ENCODE results near the gene ANK2.

ANK2 gene

DNA sequence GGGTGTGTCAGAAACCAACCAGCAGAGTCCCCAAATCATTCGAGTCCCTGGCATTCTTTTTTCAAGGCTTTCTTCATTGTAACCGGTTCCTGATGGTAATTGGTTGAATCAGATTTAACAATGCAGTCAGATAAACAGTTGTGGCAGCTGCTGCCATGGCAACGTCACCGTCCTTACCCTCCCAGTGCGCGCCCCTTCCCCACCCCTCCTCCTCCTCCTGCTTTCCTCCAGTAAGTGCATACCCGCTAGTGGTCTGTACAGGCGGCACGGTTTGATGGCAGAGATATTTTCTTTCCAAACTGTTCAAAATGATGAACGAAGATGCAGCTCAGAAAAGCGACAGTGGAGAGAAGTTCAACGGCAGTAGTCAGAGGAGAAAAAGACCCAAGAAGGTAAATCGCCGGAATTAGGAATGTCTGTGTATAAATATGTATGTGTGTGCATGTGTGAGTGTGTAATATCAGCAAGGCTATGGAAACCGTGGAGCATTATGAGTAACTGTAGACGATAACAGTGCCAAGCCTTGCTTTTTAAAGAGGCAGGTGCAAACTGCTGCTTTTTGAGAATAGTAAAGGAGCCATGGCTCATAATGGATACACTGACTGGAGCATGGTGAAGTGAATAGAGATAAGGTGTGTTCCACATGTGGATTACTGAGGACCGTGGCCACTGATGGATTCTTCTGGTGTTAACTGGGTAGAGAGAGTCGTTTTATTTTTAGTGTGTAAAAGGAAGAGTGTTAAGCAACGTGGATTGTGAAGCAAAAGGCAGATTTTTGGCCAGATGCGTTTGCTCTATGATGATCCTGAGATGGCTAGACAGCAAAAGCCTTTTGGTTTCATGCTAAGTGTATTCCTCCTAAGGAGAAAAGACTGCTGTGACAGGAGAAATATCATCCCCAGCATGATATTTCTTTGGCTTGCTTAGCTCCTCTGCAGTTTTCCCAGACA lies at the start of gene ANK2:
Gene ANK2, plus strand, starts transcription at position 233 of the 950 bp plus-strand sequence. Its CDS starts 76 bp downstream, at position 309.
- DNase-seq: no peak

DNA sequence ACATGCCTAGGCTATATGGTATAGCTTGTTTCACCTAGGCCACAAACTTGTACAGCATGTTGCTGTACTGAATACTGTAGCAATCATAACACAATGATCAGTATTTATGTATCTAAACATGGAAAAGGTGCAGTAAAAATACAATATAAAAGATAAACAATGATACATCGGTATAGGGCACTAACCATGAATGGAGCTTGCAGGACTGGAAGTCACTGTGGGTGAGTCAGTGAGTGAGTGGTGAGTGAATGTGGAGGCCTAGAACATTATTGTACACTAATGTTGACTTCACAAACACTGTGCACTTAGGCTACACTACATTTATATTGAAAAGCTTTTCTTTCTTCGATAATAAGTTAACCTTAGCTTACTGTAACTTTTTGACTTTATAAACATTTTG lies 45.6 kb upstream of the ANK2 start:
- DNase-seq: no peak

GRCh38 chr4:113004655-113005054 lies 44.8 kb upstream of the ANK2 start:
- no peak for DNase-seq

DNA sequence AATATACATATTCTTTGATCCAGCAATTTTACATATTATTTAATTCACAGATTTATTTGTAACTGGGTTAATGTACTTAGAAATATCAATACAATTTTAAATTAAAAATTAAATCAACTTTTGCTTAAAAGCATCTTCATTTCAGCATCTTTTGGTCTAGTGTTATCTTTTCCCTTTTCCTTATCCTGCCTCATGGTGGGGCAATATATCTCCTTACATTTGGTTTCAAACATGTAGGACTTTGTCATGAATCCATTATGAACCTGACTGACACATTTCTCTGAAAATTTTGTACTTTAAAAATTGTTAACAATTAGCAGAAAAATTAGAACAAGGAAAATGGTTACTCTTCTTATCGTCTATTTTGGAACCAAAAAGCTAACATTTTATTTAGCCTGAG lies 42.8 kb upstream of the ANK2 start:
- DNase-seq: no peak

DNA sequence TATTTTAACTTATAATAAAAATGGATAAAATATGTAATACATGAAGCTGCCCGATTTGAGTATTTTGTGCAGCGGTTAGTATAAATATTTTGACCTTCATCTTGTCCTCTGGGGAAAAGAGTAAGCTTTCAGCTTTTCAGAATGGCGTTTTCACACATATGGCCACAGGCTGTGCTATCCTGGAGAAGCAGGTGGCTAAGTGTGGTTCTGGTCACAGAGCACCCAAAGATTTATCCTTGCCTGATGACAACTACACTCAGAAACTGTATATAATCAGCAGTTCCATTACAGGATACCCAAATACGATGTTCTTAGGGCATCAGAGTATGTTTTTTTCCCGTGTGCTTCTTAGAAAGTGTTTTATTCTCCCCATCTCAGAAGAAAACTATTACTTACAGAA lies 42.3 kb upstream of the ANK2 start:
- DNase-seq: no peak

GRCh38 chr4:113008135-113008534 lies 41.3 kb upstream of the ANK2 start:
- no peak for DNase-seq

GRCh38 chr4:113008716-113009115 lies 40.7 kb upstream of the ANK2 start:
- DNase-seq: no peak

GRCh38 chr4:113009461-113009860 lies 40.0 kb upstream of the ANK2 start:
- no peak for DNase-seq

- no peak for DNase-seq
Observed at GRCh38 chr4:113012122-113012725, 37.2 kb upstream of the ANK2 start.

- no peak for DNase-seq
Observed at GRCh38 chr4:113012786-113013185, 36.7 kb upstream of the ANK2 start.

DNA sequence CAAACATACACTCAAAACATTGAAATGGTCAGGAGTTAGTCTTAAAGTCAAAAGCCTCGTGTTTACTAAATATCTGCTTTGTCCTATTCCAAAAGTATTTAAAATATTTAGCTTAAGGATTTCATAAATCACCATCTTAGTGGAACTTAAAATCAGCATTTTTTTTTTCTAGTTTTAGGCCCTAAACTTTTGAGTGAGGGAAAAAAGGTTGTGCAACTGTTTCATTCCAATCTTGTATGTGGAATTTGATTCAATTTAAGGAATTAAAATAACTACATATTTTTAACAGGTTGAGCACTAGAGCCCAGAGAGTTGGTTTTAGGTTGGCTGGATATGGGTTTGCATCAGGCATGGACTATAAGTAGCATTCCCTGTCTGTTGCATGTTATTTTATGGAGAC lies 35.7 kb upstream of the ANK2 start:
- DNase-seq: no peak

- no peak for DNase-seq
Observed at GRCh38 chr4:113016377-113016776, 33.1 kb upstream of the ANK2 start.

DNA sequence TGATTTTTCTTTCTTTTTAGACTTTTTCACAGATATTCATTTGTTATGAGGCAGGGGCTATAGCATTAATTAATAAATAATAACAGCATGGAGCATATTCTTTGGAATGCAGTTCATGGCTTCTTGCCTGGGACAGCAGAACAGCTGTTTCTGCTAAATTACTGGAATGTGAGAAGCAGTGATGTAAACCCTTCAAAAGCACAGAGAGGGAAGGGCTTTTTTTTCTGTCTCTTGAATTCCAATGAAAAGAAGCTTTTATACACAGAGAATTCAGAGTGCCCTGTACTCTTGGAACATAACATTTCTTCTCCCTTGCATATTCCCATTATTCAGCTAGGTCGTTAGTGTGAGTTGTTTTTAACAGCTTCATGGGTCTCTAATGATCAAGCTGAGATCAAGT lies 28.5 kb upstream of the ANK2 start:
- DNase-seq: no peak

DNA sequence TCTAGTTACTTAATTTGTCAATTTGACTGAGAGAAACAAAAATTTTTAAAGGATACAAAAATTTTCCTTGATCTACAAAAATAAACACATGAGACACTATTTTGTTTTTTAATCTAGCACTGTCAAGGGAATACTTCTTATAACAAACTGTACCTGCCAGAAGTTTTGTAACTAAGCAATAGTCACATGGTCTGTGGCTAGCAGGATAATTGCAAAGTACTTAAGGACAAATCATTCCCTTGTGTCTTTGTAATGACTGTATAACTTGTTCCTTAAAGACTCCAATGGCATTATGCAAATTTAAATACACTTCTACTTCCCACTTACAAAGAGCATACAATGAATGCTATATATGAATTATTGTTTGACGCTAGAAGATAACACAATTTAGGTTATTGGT lies 25.1 kb upstream of the ANK2 start:
- no peak for DNase-seq

DNA sequence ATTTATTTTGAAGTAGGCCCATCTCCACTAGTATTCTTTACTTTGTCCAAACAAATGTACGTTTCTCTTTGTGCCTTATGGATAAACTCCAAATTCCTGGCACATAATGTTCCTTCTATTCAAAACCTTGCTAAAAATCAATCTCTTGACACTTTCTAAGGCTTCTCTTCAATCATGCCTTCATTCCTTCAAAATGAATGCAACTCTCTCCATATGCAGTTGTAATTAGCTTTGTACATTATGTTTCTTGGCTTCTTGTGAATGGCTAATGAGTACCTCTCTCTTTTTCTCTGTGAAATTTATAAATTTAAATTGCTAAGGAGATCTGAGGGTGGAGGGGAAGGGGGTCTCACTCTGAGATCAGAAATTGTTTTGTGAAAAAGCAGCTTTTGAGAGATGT lies 24.0 kb upstream of the ANK2 start:
- no peak for DNase-seq

- no peak for DNase-seq
Observed at GRCh38 chr4:113026556-113026955, 22.9 kb upstream of the ANK2 start.

DNA sequence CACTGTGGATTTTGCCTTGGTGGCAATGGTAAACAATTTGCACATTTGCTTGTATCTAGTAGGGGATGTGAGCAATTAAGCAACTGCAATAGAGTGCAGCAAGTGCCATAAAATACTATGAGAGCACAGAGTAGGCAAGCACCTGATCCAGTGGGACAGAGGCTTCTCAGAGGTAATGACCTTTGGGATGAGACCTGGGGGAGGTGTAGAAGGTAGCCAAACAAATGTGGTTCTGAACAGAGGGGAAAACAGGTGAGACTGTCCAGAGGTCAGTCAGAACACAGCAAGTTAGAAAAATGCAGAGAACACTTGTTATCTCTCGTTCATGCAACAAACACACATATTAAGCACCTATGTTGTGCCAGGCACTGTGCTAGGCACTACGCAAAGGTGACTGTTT lies 21.4 kb upstream of the ANK2 start:
- no peak for DNase-seq

GRCh38 chr4:113031212-113031611 lies 18.2 kb upstream of the ANK2 start:
- DNase-seq: no peak

DNA sequence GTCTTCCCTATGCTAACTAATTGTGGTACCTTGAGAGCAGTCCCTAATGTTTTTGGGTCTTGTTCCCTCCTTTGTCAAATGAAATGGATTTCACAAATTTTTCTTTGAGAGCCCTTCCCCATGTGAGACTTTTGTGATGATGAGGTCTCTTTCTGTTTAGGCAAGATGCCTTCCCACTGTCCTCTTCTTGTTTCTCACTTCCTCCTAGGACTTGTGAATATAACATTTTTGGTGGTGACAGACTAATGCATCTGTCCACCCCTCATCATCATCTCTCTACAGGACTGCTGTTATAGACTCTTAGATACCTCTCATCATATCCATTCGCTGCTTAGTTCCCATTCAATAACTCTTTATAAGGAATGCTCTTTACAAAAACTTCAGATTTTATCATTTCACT lies 8.7 kb upstream of the ANK2 start:
- no peak for DNase-seq

DNA sequence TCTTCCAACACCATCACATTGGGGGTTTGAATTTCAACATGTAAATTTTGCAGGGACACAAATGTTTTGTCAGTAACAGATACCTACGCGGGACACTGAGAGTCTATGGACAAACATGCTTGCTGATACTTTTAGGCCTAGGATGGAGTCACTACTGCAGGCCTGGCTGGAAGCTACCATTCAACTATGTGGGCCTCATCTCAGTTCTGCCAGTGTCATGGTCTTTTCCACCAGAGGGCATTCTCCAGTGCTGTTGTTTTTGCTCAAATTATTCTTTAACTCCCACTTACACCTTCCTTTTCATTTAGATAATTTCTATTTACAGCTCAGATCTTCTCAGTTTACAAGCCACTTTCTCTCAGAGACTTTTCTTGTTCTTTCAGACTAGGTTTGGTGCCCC lies 7.0 kb upstream of the ANK2 start:
- no peak for DNase-seq

GRCh38 chr4:113043591-113043990 lies 5.9 kb upstream of the ANK2 start:
- DNase-seq: no peak

GRCh38 chr4:113050371-113050755 lies 910 bp downstream of the ANK2 start:
- no peak for DNase-seq

- no peak for DNase-seq
Observed at GRCh38 chr4:113050837-113051236, 1.4 kb downstream of the ANK2 start.

GRCh38 chr4:113051361-113051760 lies 1.9 kb downstream of the ANK2 start:
- DNase-seq: no peak
